Heart left ventricle (tissue), 16 donors: ENCODE results near the gene OLFML2A. TPM values are rescaled to one million over a fixed set of nuclear protein-coding genes. Genes with fewer than 3 reads are reported as not detected.
A peak's percentile ranks its signal among the peaks of the same experiment; 100 is the strongest.

ENCODE experiments used
- ATAC-seq, 4 donors: fragments of 200-7000 bp; cut with Tn5 transposase; one replicate each; pipeline ENCODE4 v1.9.1; 2020 to 2022; ENCODE audit warnings: moderate library complexity in 4 of 4, mild to moderate bottlenecking in 3 of 4, moderate number of reproducible peaks in 1 of 4
- DNase-seq, 5 donors: peaks; one replicate each; pipeline ENCODE4 v3.0.0-alpha.2; 2020
- H3K27ac ChIP-seq, 12 donors: fragments of 200-600 bp; sonication (generic) in 4 of 12; one replicate each; pipeline versions ENCODE4 v1.5.0 to v1.8.0; 2016 to 2022; ENCODE audit warnings: mild to moderate bottlenecking in 2 of 12
- H3K27me3 ChIP-seq, 9 donors: fragments of 200-600 bp; sonication (generic) in 2 of 9; one replicate each; pipeline versions ENCODE4 v1.5.1 to v1.8.0; 2016 to 2022; ENCODE audit warnings: mild to moderate bottlenecking in 3 of 9
- H3K36me3 ChIP-seq, 9 donors: fragments of 200-600 bp; sonication (generic) in 2 of 9; one replicate each; pipeline versions ENCODE4 v1.5.0 to v1.8.0; 2018 to 2022; ENCODE audit warnings: mild to moderate bottlenecking in 2 of 9
- H3K4me1 ChIP-seq, 12 donors: fragments of 200-600 bp; sonication (generic) in 4 of 12; one replicate each; pipeline versions ENCODE4 v1.5.0 to v1.8.0; 2016 to 2022; ENCODE audit warnings: mild to moderate bottlenecking in 3 of 12
- H3K4me3 ChIP-seq, 12 donors: fragments of 200-600 bp; sonication (generic) in 4 of 12; one replicate each; pipeline versions ENCODE4 v1.5.0 to v1.8.0; 2017 to 2022; ENCODE audit warnings: mild to moderate bottlenecking in 9 of 12, moderate library complexity in 4 of 12
- H3K9me3 ChIP-seq, 12 donors: fragments of 200-600 bp; sonication (generic) in 4 of 12; one replicate each; pipeline versions ENCODE4 v1.5.0 to v1.8.0; 2016 to 2022; ENCODE audit warnings: mild to moderate bottlenecking in 1 of 12
- CTCF ChIP-seq, 12 donors: fragments of 200-600 bp; sonication (generic) in 4 of 12; IDR thresholded peaks; one replicate each; pipeline versions ENCODE4 v1.5.0 to v1.8.0; 2018 to 2022; ENCODE audit warnings: antibody characterized with exemption in 12 of 12, mild to moderate bottlenecking in 5 of 12
- POLR2A ChIP-seq, 2 donors: fragments of 450-650 bp; IDR thresholded peaks; one replicate each; pipeline ENCODE4 v1.6.1; 2017; ENCODE audit warnings: antibody characterized with exemption in 2 of 2, mild to moderate bottlenecking in 2 of 2, moderate library complexity in 2 of 2
- WGBS, 4 donors: extraction: QIAGEN DNeasy Blood & Tissue Kit in 2 of 4; methylation state at CpG; one replicate each; pipeline versions ENCODE4 v1.1.5 to v1.1.7; 2013 to 2018; 5-methylcytosine and 5-hydroxymethylcytosine counted together
- intact Hi-C, 10 donors: fragments of 100-400 bp; cut with DNase I; formaldehyde crosslinking; loops; one replicate each; pipeline versions ENCODE4 v1.11.1 to v1.14.2; 2022
- polyA plus RNA-seq, 2 donors: library from polyadenylated mRNA; stranded (reverse); fragments of 200-250 nt; gene quantifications; one replicate each; pipeline ENCODE4 v1.2.3, GENCODE V29; 2013
- total RNA-seq, 9 donors: library from RNA; depleted of rRNA in 2 of 9; stranded (reverse); fragments of >200 nt in 2 of 9; fragmentation: NEBNext Ultra II Directional in 3 of 9; extraction: Animal tissue kit (Norgen Biotek cat#: 25700) in 3 of 9; gene quantifications; one replicate each; pipeline versions ENCODE4 v1.1.0 to v1.2.4, GENCODE V29; 2016 to 2023
- donor health status: ischemic (EF 13 %, LVEDD 7.1; RV severe dilation, severe dysfunction).
- donor health status: healthy with polysubstance abuse.
- donor health status: DM: no; HTN: yes; CAD: no.
- donor health status: DM: no; HTN: no; CAD: no.
- donor health status: ischemic (EF 25% LVEDD 6.9; RV normal size, moderate dysfunction).
- donor health status: ischemic (EF 25% LVEDD 5.7; RV mildly dilated, moderate dysfunction).
- donor health status: healthy.
- donor health status: DM: yes; HTN: yes; CAD: no.
- donor health status: ischemic (EF 35%, LVEDD 5.7; RV mildly dilated, moderate dysfunction).
- donor health status: nonischemic (EF 11% LVEDD 7.7; RV severe dilation, severe dysfunction).
- donor health status: DM: yes; HTN: yes; CAD: no.
- donor health status: PGD.
- donor health status: ischemic (EF 29% LVEDD 5.4; RV normal size, mild dysfunction).
- donor health status: nonischemic (EF 23%, LVEDD 6.1; RV moderate dilation, normal function).

The OLFML2A gene
- total and polyA plus RNA-seq, 11 donors = 8.5 to 71.1 (median 34.1) TPM

GRCh38 chr9:124805186-124805585 lies 28.3 kb downstream of the OLFML2A start:
- DNase-seq = no peak
- Histone ChIP-seq H3K36me3 (peaks cover 0 to 27% (median 0%) of the 10 kb centered on the region in 9 donors), H3K27me3 (no peaks in the 10 kb centered on the region), H3K27ac (no peak overlapping the region), H3K9me3 (no peaks in the 10 kb centered on the region), H3K4me1 (peaks cover 0 to 21% (median 13%) of the 10 kb centered on the region in 12 donors), H3K4me3 (no peak overlapping the region)
- no peak for ATAC-seq
- intact Hi-C loops = no loop called here
- WGBS, 4 donors = 62 to 75% (median 69%) methylated on average over 4 of the region's 4 CpGs
- no peak for TF ChIP-seq POLR2A (IDR thresholded peaks at IDR 0.05)
- no peak for TF ChIP-seq CTCF (IDR thresholded peaks at IDR 0.05)

DNA sequence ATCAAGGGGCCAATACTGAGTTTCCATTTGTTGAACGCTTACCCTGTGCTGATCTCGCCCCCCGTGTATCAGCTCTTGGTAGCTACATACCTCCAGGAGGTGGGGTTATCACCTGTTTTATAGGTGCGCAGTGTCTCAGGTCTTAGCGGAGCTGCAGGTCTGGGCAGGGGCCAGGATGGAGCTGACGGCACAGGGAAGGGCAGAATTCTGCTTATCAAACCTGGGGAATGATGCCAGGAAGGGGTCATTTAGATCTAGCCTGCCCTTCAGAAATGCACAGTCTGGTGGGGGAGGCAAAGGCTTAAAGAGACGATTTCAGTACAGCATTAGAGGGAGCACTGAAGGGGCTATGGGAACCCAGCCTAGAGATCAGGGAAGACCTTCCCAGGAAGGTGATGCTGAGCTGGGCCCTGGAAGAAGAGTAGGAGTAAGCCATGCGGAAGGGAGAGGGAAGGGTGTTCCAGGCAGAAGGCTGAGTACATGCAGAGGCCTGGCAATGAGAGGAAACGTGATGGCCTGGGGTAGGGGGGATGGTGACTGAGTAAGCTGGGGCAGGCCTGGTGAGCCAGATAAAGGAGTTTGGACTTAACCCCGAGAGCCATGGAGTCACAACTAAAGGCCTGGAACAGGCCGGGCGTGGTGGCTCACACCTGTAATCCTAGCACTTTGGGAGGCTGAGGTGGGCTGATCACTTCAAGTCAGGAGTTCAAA lies 31.5 kb downstream of the OLFML2A start:
- WGBS, 4 donors = 75 to 86% (median 81%) methylated on average over 12 of the region's 12 CpGs
- H3K9me3 ChIP-seq = no peaks in the 10 kb centered on the region
- ATAC-seq (no peak), DNase-seq (no peak)
- H3K27me3 ChIP-seq = no peaks in the 10 kb centered on the region
- H3K27ac ChIP-seq = no peak overlapping the region
- H3K36me3 ChIP-seq = peaks cover 0 to 31% (median 0%) of the 10 kb centered on the region in 9 donors
- TF ChIP-seq CTCF (IDR thresholded peaks at IDR 0.05) (no peak), POLR2A (IDR thresholded peaks at IDR 0.05) (no peak)
- H3K4me3 ChIP-seq = no peak overlapping the region
- peaks cover 0 to 16% (median 0%) of the 10 kb centered on the region in 12 donors for H3K4me1 ChIP-seq
- intact Hi-C loops = no loop called here

GRCh38 chr9:124809211-124809610 lies 32.3 kb downstream of the OLFML2A start:
- DNase-seq (peak in 1 of 5 donors; percentile 23), ATAC-seq (no peak)
- intact Hi-C loops = no loop called here
- no peaks in the 10 kb centered on the region for H3K9me3 ChIP-seq
- WGBS, 4 donors = 82 to 93% (median 88%) methylated on average over 6 of the region's 6 CpGs
- peaks cover 0 to 25% (median 0%) of the 10 kb centered on the region in 9 donors for H3K36me3 ChIP-seq
- no peak for TF ChIP-seq POLR2A (IDR thresholded peaks at IDR 0.05)
- no peak for TF ChIP-seq CTCF (IDR thresholded peaks at IDR 0.05)
- H3K27me3 ChIP-seq = no peaks in the 10 kb centered on the region
- no peak overlapping the region for H3K27ac ChIP-seq
- no peak overlapping the region for H3K4me3 ChIP-seq
- peaks cover 0 to 16% (median 0%) of the 10 kb centered on the region in 12 donors for H3K4me1 ChIP-seq

GRCh38 chr9:124809741-124810500 lies 33.0 kb downstream of the OLFML2A start:
- Histone ChIP-seq H3K4me1 (peaks cover 0 to 16% (median 0%) of the 10 kb centered on the region in 12 donors), H3K4me3 (no peak overlapping the region), H3K27me3 (no peaks in the 10 kb centered on the region), H3K36me3 (peaks cover 0 to 19% (median 0%) of the 10 kb centered on the region in 9 donors), H3K9me3 (no peaks in the 10 kb centered on the region), H3K27ac (peak overlapping the region in 2 of 12 donors; percentile 56 to 80)
- DNase-seq (peak in 1 of 5 donors; percentile 60), ATAC-seq (peak in 1 of 4 donors; percentile 27)
- 95 to 96% (median 96%) methylated on average over 57 to 60 of the region's 60 CpGs for WGBS, 4 donors
- intact Hi-C loops = no loop called here
- TF ChIP-seq CTCF (IDR thresholded peaks at IDR 0.05) = no peak
- TF ChIP-seq POLR2A (IDR thresholded peaks at IDR 0.05) = no peak
